ENCODE results near the gene TMEM181. TPM values are rescaled to one million over a fixed set of nuclear protein-coding genes. Genes with fewer than 3 reads are reported as not detected.

TMEM181 gene
- total RNA-seq, 4 donors from 2014 or later, result 16.7 to 28.1 (median 21.2) TPM

GRCh38 chr6:158572653-158573541 is 13.0 kb downstream of the TMEM181 start:
- Histone ChIP-seq H3K27me3 (no peaks in the 10 kb centered on the region), H3K9me3 (no peaks in the 10 kb centered on the region), H3K36me3 (no peaks in the 10 kb centered on the region), H3K27ac (no peak overlapping the region), H3K4me1 (no peaks in the 10 kb centered on the region), H3K4me3 (replicated peaks in 1 of 3) (no peak overlapping the region)
- no peak for DNase-seq
- intact Hi-C loops (cut with DNase I), result no loop called here
- WGBS, 2 donors, result 94 to 95% methylated on average over 27 to 28 of the region's 28 CpGs
- TF ChIP-seq POLR2A (IDR thresholded peaks at IDR 0.05) (no peak), CTCF (IDR thresholded peaks at IDR 0.05) (no peak)

- Histone ChIP-seq H3K36me3 (no peaks in the 10 kb centered on the region), H3K27ac (no peak overlapping the region), H3K27me3 (no peaks in the 10 kb centered on the region), H3K4me1 (no peaks in the 10 kb centered on the region), H3K9me3 (no peaks in the 10 kb centered on the region), H3K4me3 (replicated peaks in 1 of 3) (no peak overlapping the region)
- DNase-seq, result no peak
- WGBS, 2 donors, result 93 to 96% methylated on average over 9 to 10 of the region's 10 CpGs
- TF ChIP-seq CTCF (IDR thresholded peaks at IDR 0.05) (no peak), POLR2A (IDR thresholded peaks at IDR 0.05) (no peak)
- intact Hi-C loops (cut with DNase I), result no loop called here
These were observed 13.6 kb downstream of the TMEM181 start for GRCh38 chr6:158573542-158573931.

- Histone ChIP-seq H3K4me3 (replicated peaks in 1 of 3) (no peak overlapping the region), H3K27me3 (no peaks in the 10 kb centered on the region), H3K36me3 (no peaks in the 10 kb centered on the region), H3K27ac (no peak overlapping the region), H3K4me1 (no peaks in the 10 kb centered on the region), H3K9me3 (no peaks in the 10 kb centered on the region)
- 81 to 91% methylated on average over 3 of the region's 3 CpGs for WGBS, 2 donors
- intact Hi-C loops (cut with DNase I), result no loop called here
- DNase-seq, result no peak
- no peak for TF ChIP-seq CTCF (IDR thresholded peaks at IDR 0.05)
- TF ChIP-seq POLR2A (IDR thresholded peaks at IDR 0.05), result no peak
These were observed 14.9 kb downstream of the TMEM181 start for GRCh38 chr6:158574800-158575199.

GRCh38 chr6:158575550-158575949 is 15.7 kb downstream of the TMEM181 start:
- WGBS, 2 donors, result 71 to 94% methylated on average over 4 of the region's 4 CpGs
- intact Hi-C loops (cut with DNase I), result no loop called here
- Histone ChIP-seq H3K27me3 (no peaks in the 10 kb centered on the region), H3K27ac (no peak overlapping the region), H3K9me3 (no peaks in the 10 kb centered on the region), H3K4me1 (no peaks in the 10 kb centered on the region), H3K4me3 (replicated peaks in 1 of 3) (no peak overlapping the region), H3K36me3 (no peaks in the 10 kb centered on the region)
- no peak for TF ChIP-seq POLR2A (IDR thresholded peaks at IDR 0.05)
- no peak for TF ChIP-seq CTCF (IDR thresholded peaks at IDR 0.05)
- DNase-seq, result no peak

- H3K27me3 ChIP-seq, result no peaks in the 10 kb centered on the region
- TF ChIP-seq POLR2A (IDR thresholded peaks at IDR 0.05) (no peak), CTCF (IDR thresholded peaks at IDR 0.05) (no peak)
- DNase-seq, result no peak
- peaks cover 21 to 26% of the 10 kb centered on the region in 2 donors for H3K36me3 ChIP-seq
- H3K4me1 ChIP-seq, result no peaks in the 10 kb centered on the region
- intact Hi-C loops (cut with DNase I), result no loop called here
- no peak overlapping the region for H3K27ac ChIP-seq
- 92 to 96% methylated on average over 8 of the region's 8 CpGs for WGBS, 2 donors
- H3K4me3 ChIP-seq (replicated peaks in 1 of 3), result no peak overlapping the region
- H3K9me3 ChIP-seq, result no peaks in the 10 kb centered on the region
These were observed 24.4 kb downstream of the TMEM181 start for GRCh38 chr6:158584236-158584651.
